SK-N-SH (cell line): Measurements from ENCODE around the gene PHAF1. TPM values are rescaled to one million over a fixed set of nuclear protein-coding genes. Genes with fewer than 3 reads are reported as not detected.

ENCODE experiments used
- CTCF ChIA-PET: fragments of 300-600, 350-600 bp; formaldehyde crosslinking; extraction: SDS; loops from one replicate; lab custom pipeline; 2021; lab: Yijun Ruan, JAX
- POLR2A ChIA-PET: fragments of 350-600 bp; sonication (Branson Sonifier 250); formaldehyde crosslinking; extraction: SDS; loops from one replicate; lab custom pipeline; 2020; ENCODE audit warnings: antibody characterized with exemption, inconsistent platforms; lab: Yijun Ruan, JAX
- DNase-seq: peaks from one replicate; pipeline ENCODE4 v3.0.0; 2012
- H2AFZ ChIP-seq: fragments of 200-600 bp; sonication (generic); 2 replicates; pipeline ENCODE4 v1.8.1; 2016; ENCODE audit warnings: antibody characterized with exemption, mild to moderate bottlenecking, low read depth
- H3F3A ChIP-seq: fragments of 200-600 bp; sonication (generic); replicated peaks from 2 replicates; pipeline ENCODE3; 2016; ENCODE audit warnings: antibody characterized with exemption, mild to moderate bottlenecking; ENCODE audit not compliant: insufficient read depth
- H3K27ac ChIP-seq, 2 experiments: fragments of 200-500 bp in 1 of 2; fragments of 200-600 bp in 1 of 2; sonication (Bioruptor generic) in 1 of 2; sonication (generic), shearing (Covaris generic) in 1 of 2; 2 replicates each; pipeline versions ENCODE4 v1.5.1 to v1.6.1; 2014 to 2016; ENCODE audit warnings: low read depth in 2 of 2, inconsistent platforms in 1 of 2, low read length in 1 of 2, mild to moderate bottlenecking in 1 of 2, mixed read lengths in 1 of 2
- H3K27me3 ChIP-seq: fragments of 200-600 bp; sonication (generic), shearing (Covaris generic); 2 replicates; pipeline ENCODE4 v1.6.1; 2016; ENCODE audit warnings: mixed run types; ENCODE audit not compliant: insufficient read depth
- H3K36me3 ChIP-seq, 2 experiments: fragments of 200-500 bp in 1 of 2; fragments of 200-600 bp in 1 of 2; sonication (Bioruptor generic) in 1 of 2; sonication (generic) in 1 of 2; replicated peaks in 1 of 2; 2 replicates each; pipeline versions ENCODE3 to v1.5.1; 2014 to 2016; ENCODE audit warnings: low read length in 1 of 2, mild to moderate bottlenecking in 1 of 2; ENCODE audit not compliant: insufficient read depth in 2 of 2, control insufficient read depth in 1 of 2
- H3K4me1 ChIP-seq, 2 experiments: fragments of 200-500 bp in 1 of 2; fragments of 200-600 bp in 1 of 2; sonication (Bioruptor generic) in 1 of 2; sonication (generic), shearing (Covaris generic) in 1 of 2; 2 replicates each; pipeline versions ENCODE4 v1.5.1 to v1.6.1; 2014 to 2016; ENCODE audit warnings: low read depth in 1 of 2, low read length in 1 of 2, mixed run types in 1 of 2; ENCODE audit not compliant: insufficient read depth in 2 of 2, control insufficient read depth in 1 of 2
- H3K4me2 ChIP-seq: fragments of 200-600 bp; sonication (generic), shearing (Covaris generic); 2 replicates; pipeline ENCODE4 v1.6.1; 2017; ENCODE audit warnings: mixed run types
- H3K4me3 ChIP-seq, 2 experiments: fragments of 200-500 bp in 1 of 2; fragments of 200-600 bp in 1 of 2; sonication (Bioruptor generic) in 1 of 2; sonication (generic), shearing (Covaris generic) in 1 of 2; 2 replicates each; pipeline versions ENCODE4 v1.5.1 to v1.8.1; 2014 to 2016; ENCODE audit warnings: low read depth in 2 of 2, inconsistent platforms in 1 of 2, low read length in 1 of 2, mild to moderate bottlenecking in 1 of 2, mixed read lengths in 1 of 2, moderate library complexity in 1 of 2
- H3K79me2 ChIP-seq: fragments of 200-600 bp; sonication (generic); 2 replicates; pipeline ENCODE4 v1.8.1; 2017; ENCODE audit warnings: mild to moderate bottlenecking; ENCODE audit not compliant: insufficient read depth
- H3K9ac ChIP-seq: fragments of 200-600 bp; sonication (generic); 2 replicates; pipeline ENCODE4 v1.6.1; 2017; ENCODE audit warnings: mixed run types
- H3K9me2 ChIP-seq: fragments of 200-600 bp; sonication (generic); 2 replicates; pipeline ENCODE4 v1.6.1; 2017; ENCODE audit warnings: mixed run types
- H3K9me3 ChIP-seq: fragments of 200-600 bp; sonication (generic); 2 replicates; pipeline ENCODE4 v1.6.1; 2017; ENCODE audit warnings: mixed run types, mild to moderate bottlenecking, moderate library complexity
- H4K20me1 ChIP-seq: fragments of 200-600 bp; sonication (generic); 2 replicates; pipeline ENCODE4 v1.6.1; 2017; ENCODE audit warnings: mild to moderate bottlenecking, mixed run types; ENCODE audit not compliant: insufficient read depth
- ELF1 ChIP-seq: IDR thresholded peaks from 2 replicates; pipeline ENCODE4 v1.4.0; 2012
- FOXJ3 ChIP-seq: sonication (generic); formaldehyde crosslinking; IDR thresholded peaks from 2 replicates; pipeline ENCODE4 v1.5.1; 2020; ENCODE audit warnings: mild to moderate bottlenecking, missing genetic modification reagents
- IRF3 ChIP-seq: fragments of 150-350 bp; IDR thresholded peaks from 2 replicates; pipeline ENCODE4 v1.6.1; 2016; ENCODE audit warnings: mild to moderate bottlenecking, low read depth, low read length
- MAX ChIP-seq: IDR thresholded peaks from 2 replicates; pipeline ENCODE4 v1.4.0; 2012; ENCODE audit warnings: low read depth
- MXI1 ChIP-seq: IDR thresholded peaks from 2 replicates; pipeline ENCODE4 v1.6.1; 2012; ENCODE audit warnings: mild to moderate bottlenecking, low read depth, low read length, improper control_type of control experiment
- NRF1 ChIP-seq: IDR thresholded peaks from 2 replicates; pipeline ENCODE4 v1.6.1; 2012; ENCODE audit warnings: low read depth, mild to moderate bottlenecking, low read length
- RFX5 ChIP-seq: IDR thresholded peaks from 2 replicates; pipeline ENCODE4 v1.6.1; 2012; ENCODE audit warnings: mild to moderate bottlenecking, improper control_type of control experiment, low read length
- SMC3 ChIP-seq: IDR thresholded peaks from 2 replicates; pipeline ENCODE4 v1.6.1; 2012; ENCODE audit warnings: low read depth, low read length, improper control_type of control experiment
- TCF12 ChIP-seq: IDR thresholded peaks from 2 replicates; pipeline ENCODE4 v1.4.0; 2012
- USF1 ChIP-seq: IDR thresholded peaks from 2 replicates; pipeline ENCODE4 v1.4.0; 2012; ENCODE audit warnings: low read depth, borderline replicate concordance
- USF2 ChIP-seq: fragments of 150-350 bp; IDR thresholded peaks from 2 replicates; pipeline ENCODE4 v1.6.1; 2017; ENCODE audit warnings: antibody characterized with exemption, low read length, low read depth, borderline replicate concordance
- YY1 ChIP-seq: IDR thresholded peaks from 2 replicates; pipeline ENCODE4 v1.4.0; 2012; ENCODE audit warnings: low read depth, mild to moderate bottlenecking
- ZBTB33 ChIP-seq: IDR thresholded peaks from 2 replicates; pipeline ENCODE4 v1.4.0; 2012; ENCODE audit warnings: low read depth, borderline replicate concordance
- WGBS: methylation state at CpG from one replicate; pipeline ENCODE4 v1.1.6; 2017; ENCODE audit warnings: low lambda C conversion rate; 5-methylcytosine and 5-hydroxymethylcytosine counted together
- polyA plus RNA-seq, 3 experiments: library from polyadenylated mRNA; depleted of rRNA; stranded (reverse); fragments of >200 nt; gene quantifications; 2 replicates each; pipeline ENCODE4 v1.2.3, GENCODE V29; 2012

Gene PHAF1
- polyA plus RNA-seq, 1 of the 3 experiments (the other 2 are of a cell fraction): 17.3 TPM

- no peak overlapping the region; a peak in 1 of 4 replicates for H3K4me3 ChIP-seq
- WGBS: 96% methylated on average over 63 of the region's 85 CpGs
Observed at GRCh38 chr16:67165121-67166078, 55.7 kb downstream of the PHAF1 start.

More at GRCh38 chr16:67165121-67166078, 55.7 kb downstream of the PHAF1 start:
- CTCF ChIA-PET: interaction anchor here (0.8 to 2.6 kb wide), 3 partner anchors 10 to 14 kb away, joined by 3 to 11 read pairs (median 3); no protein-coding TSS in a partner anchor
- H3K79me2 ChIP-seq: no peaks in the 10 kb centered on the region
- DNase-seq: no peak
- H3K4me1 ChIP-seq: peaks cover 10 to 36% of the 10 kb centered on the region in 2 experiments; a peak in 2 of 4 replicates
- no peaks in the 10 kb centered on the region for H4K20me1 ChIP-seq
- no peaks in the 10 kb centered on the region for H3K27me3 ChIP-seq
- H3K9ac ChIP-seq: no peak overlapping the region
- no peaks in the 10 kb centered on the region for H3K9me2 ChIP-seq
- TF ChIP-seq ELF1: no peak
- no peak for TF ChIP-seq RFX5
- TF ChIP-seq FOXJ3 (CRISPR knock-in tag): no peak
- TF ChIP-seq MXI1: no peak
- no peak for TF ChIP-seq SMC3
- TF ChIP-seq TCF12: no peak
- no peak for TF ChIP-seq YY1
- no peak for TF ChIP-seq NRF1
- no peak for TF ChIP-seq USF2
- no peak for TF ChIP-seq MAX
- no peak for TF ChIP-seq USF1
- TF ChIP-seq ZBTB33: no peak
- TF ChIP-seq IRF3: no peak
- no peaks in the 10 kb centered on the region for H3K36me3 ChIP-seq
- H3K27ac ChIP-seq: no peak overlapping the region
- POLR2A ChIA-PET: interaction anchor here (3.9 kb wide), 1 partner anchor 9 kb away, joined by 37 read pairs; no protein-coding TSS in a partner anchor
- no peaks in the 10 kb centered on the region for H3K9me3 ChIP-seq
- peaks cover 17% of the 10 kb centered on the region for H3F3A ChIP-seq
- no peak overlapping the region for H2AFZ ChIP-seq
- no peak overlapping the region for H3K4me2 ChIP-seq
